Gastroesophageal sphincter (tissue), 3 donors: ENCODE results near the gene ZNF793.

ENCODE experiments used
- CTCF ChIP-seq, 4 experiments: fragments of 200-600 bp in 2 of 4; fragments of 450-650 bp in 2 of 4; sonication (generic) in 1 of 4; IDR thresholded peaks; one replicate each; pipeline ENCODE4 v1.5.1; 2017 to 2019; ENCODE audit warnings: antibody characterized with exemption in 4 of 4, mild to moderate bottlenecking in 2 of 4, moderate library complexity in 2 of 4
- EP300 ChIP-seq: sonication (generic); formaldehyde crosslinking; IDR thresholded peaks from one replicate; pipeline ENCODE4 v1.6.1; 2017; ENCODE audit warnings: antibody characterized with exemption, mild to moderate bottlenecking
- POLR2A ChIP-seq, 2 donors: fragments of 450-650 bp; IDR thresholded peaks; one replicate each; pipeline ENCODE4 v1.6.1; 2017; ENCODE audit warnings: antibody characterized with exemption in 2 of 2, mild to moderate bottlenecking in 2 of 2, moderate library complexity in 1 of 2
- POLR2AphosphoS5 ChIP-seq: sonication (generic); formaldehyde crosslinking; IDR thresholded peaks from one replicate; pipeline ENCODE4 v1.6.1; 2017; ENCODE audit warnings: antibody characterized with exemption

GRCh38 chr19:37563518-37563917 is 56.8 kb downstream of the ZNF793 start:
- TF ChIP-seq CTCF (IDR thresholded peaks at IDR 0.05) (no peak), POLR2A (IDR thresholded peaks at IDR 0.05) (no peak), POLR2AphosphoS5 (no peak), EP300 (no peak)
